Retinal pigment epithelial cell (primary cell): ENCODE results near the gene ABCD3.
"Not testable (repeated sequence)": the region's sequence is repeated elsewhere in the genome, so short reads cannot be mapped to it uniquely, and the experiment has no call there.

ENCODE experiments used
- DNase-seq: peaks from one replicate; pipeline ENCODE4 v3.0.0-alpha.2; 2010; ENCODE audit warnings: low read depth
- H3K4me3 ChIP-seq: 2 replicates; pipeline ENCODE4 v1.5.1; 2011; ENCODE audit warnings: mild to moderate bottlenecking, low read length, control low read depth, moderate library complexity
- CTCF ChIP-seq: conservative IDR thresholded peaks from 2 replicates; pipeline ENCODE4 v1.5.1; 2011; ENCODE audit warnings: low read depth, low read length, control low read depth, inconsistent platforms

The ABCD3 gene

GRCh38 chr1:94555091-94555490 is 136.9 kb downstream of the ABCD3 start:
- TF ChIP-seq CTCF, result no peak
- DNase-seq, result no peak

GRCh38 chr1:94559921-94560320 is 141.7 kb downstream of the ABCD3 start:
- no peak for DNase-seq
- TF ChIP-seq CTCF, result no peak
- no peak overlapping the region for H3K4me3 ChIP-seq

More at GRCh38 chr1:94555091-94555490, 136.9 kb downstream of the ABCD3 start:
- no peak overlapping the region for H3K4me3 ChIP-seq

DNA sequence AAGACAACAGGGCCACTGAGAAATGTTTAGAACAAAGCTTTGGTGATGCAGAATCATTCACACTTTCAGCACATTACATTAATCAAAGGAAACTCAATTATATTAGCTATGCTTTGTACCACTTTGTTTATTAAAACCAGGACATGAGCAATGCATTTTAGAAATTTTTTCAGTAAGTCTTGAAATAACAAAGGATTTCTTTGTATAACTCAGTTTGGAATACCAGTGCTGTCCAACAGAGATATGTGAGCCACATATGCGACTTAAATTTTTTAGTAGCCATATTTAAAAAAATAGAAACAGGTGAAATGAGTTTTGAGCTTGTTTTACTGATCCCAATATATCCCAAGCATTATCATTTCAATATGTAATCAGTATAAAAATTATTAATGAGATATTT is 142.1 kb downstream of the ABCD3 start:
- H3K4me3 ChIP-seq, result no peak overlapping the region
- no peak for TF ChIP-seq CTCF
- DNase-seq, result no peak

GRCh38 chr1:94562519-94563260 is 144.5 kb downstream of the ABCD3 start:
- H3K4me3 ChIP-seq, result no peak overlapping the region
- DNase-seq, result no peak
- TF ChIP-seq CTCF, result no peak

DNA sequence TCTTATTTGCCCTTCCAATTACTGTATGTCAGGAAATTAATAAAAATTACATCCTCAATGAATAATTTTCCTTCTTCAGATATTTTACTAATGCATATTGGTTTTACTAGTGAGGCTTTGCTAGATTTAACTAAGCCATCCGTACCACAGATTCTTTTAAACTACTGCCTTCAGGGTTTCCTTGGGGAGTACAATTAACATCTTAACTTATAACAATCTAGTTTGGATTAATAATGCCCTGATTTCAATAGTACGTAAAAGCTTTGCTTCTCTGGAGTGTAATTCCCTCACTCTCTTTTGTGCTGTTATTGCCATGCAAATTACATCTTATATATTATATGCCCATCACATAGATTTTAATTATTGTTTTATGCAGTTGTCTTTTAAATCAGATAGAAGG is 147.7 kb downstream of the ABCD3 start:
- no peak for DNase-seq
- no peak for TF ChIP-seq CTCF
- H3K4me3 ChIP-seq, result no peak overlapping the region

DNA sequence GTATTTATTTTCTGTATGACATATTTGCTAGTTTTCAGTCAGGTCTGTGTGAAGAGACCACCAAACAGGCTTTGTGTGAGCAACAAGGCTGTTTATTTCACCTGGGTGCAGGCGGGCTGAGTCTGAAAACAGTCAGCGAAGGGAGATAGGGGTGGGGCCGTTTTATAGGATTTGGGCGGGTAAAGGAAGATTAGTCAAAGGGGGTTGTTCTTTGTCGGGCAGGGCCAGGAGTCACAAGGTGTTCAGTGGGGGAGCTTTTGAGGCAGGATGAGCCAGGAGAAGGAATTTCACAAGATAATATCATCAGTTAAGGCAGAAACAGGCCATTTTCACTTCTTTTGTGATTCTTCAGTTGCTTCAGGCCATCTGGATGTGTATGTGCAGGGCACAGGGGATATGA is 148.2 kb downstream of the ABCD3 start:
- not testable (repeated sequence) for DNase-seq, H3K4me3 ChIP-seq

DNA sequence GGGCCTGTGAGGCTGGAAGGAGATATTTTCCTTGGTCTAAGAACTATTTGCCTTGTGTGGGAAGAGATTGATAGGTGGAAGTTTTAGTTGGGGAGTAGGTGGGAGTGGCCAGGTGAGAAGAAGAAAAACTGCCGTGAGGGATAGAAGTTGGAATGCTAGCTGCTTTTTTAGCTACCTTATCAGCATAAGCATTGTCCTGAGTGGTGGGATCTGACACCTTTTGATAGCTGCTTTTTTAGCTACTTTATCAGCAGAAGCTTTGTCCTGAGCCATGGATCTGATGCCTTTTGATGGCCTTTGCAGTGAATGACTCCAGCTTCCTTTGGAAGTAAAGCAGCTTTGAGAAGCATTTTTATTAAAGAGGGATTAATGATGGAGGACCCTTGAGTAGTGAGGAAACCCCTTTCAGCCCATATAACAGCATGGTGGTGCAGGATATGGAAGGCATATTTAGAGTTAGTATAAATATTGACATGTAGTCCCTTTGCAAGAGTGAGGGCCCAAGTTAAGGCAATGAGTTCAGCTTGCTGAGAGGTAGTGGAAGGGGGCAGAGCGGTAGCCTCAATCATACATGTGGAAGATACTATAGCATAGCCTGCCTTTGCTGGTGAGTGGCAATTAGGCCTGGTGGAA is 149.9 kb downstream of the ABCD3 start:
- DNase-seq, H3K4me3 ChIP-seq: not testable (repeated sequence)
